Type B pancreatic cell (in vitro differentiated cells): Measurements from ENCODE around the gene IMMP2L. TPM values are rescaled to one million over a fixed set of nuclear protein-coding genes. Genes with fewer than 3 reads are reported as not detected.

Source experiments
- DNase-seq: peaks from one replicate; pipeline ENCODE4 v3.0.0; 2021; ENCODE audit warnings: mixed read lengths; ENCODE audit not compliant: unreplicated experiment; ENCODE audit errors: extremely low spot score
- H3K27ac Mint-ChIP-seq: 2 replicates; pipeline ENCODE4 v1.8.0; 2021; ENCODE audit warnings: mild to moderate bottlenecking, mixed read lengths
- H3K27me3 Mint-ChIP-seq: 2 replicates; pipeline ENCODE4 v1.8.0; 2021; ENCODE audit warnings: mixed read lengths
- H3K36me3 Mint-ChIP-seq: 2 replicates; pipeline ENCODE4 v1.8.0; 2021; ENCODE audit warnings: mixed read lengths
- H3K4me1 Mint-ChIP-seq: one replicate; pipeline ENCODE4 v1.8.0; 2021; ENCODE audit warnings: mixed read lengths; ENCODE audit not compliant: unreplicated experiment
- H3K4me3 Mint-ChIP-seq: 2 replicates; pipeline ENCODE4 v1.8.0; 2021; ENCODE audit warnings: mild to moderate bottlenecking, mixed read lengths
- H3K9me3 Mint-ChIP-seq: 2 replicates; pipeline ENCODE4 v1.8.0; 2021; ENCODE audit warnings: mixed read lengths
- total RNA-seq: library from RNA; stranded (reverse); gene quantifications from 2 replicates; pipeline ENCODE4 v1.2.1, GENCODE V29; 2021; ENCODE audit warnings: low replicate concordance
- TF ChIP-seq, protein P1 (sequence below): fragments of 200-600 bp; sonication (generic); conservative IDR thresholded peaks from 2 replicates; pipeline ENCODE4 v1.5.0; 2021; ENCODE audit warnings: antibody characterized with exemption, mild to moderate bottlenecking

IMMP2L gene
- total RNA-seq, 1 donor from 2014 or later = 23.0 TPM

DNA sequence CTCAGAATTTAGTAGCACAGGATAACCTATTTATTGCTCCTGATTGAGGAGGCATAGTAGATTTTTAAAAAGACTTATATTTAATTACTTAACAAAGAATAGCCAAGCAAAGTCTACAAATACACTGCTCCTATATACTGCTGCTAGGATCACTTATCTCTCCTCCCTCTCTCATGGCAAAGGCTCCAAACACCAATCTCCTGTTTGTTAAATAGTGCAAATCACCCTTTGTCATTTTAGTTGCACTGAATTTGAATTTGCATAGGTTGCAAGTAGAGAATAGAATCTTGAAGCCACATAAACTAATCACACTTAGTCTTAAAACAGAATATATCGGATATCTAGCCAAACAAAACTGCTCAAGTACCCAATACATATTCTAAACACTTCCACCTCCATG lies 690.4 kb downstream of the IMMP2L start:
- no peaks in the 10 kb centered on the region for H3K27me3 Mint-ChIP-seq
- TF ChIP-seq, protein P1, sequence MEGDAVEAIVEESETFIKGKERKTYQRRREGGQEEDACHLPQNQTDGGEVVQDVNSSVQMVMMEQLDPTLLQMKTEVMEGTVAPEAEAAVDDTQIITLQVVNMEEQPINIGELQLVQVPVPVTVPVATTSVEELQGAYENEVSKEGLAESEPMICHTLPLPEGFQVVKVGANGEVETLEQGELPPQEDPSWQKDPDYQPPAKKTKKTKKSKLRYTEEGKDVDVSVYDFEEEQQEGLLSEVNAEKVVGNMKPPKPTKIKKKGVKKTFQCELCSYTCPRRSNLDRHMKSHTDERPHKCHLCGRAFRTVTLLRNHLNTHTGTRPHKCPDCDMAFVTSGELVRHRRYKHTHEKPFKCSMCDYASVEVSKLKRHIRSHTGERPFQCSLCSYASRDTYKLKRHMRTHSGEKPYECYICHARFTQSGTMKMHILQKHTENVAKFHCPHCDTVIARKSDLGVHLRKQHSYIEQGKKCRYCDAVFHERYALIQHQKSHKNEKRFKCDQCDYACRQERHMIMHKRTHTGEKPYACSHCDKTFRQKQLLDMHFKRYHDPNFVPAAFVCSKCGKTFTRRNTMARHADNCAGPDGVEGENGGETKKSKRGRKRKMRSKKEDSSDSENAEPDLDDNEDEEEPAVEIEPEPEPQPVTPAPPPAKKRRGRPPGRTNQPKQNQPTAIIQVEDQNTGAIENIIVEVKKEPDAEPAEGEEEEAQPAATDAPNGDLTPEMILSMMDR = no peak
- H3K9me3 Mint-ChIP-seq = no peaks in the 10 kb centered on the region
- no peaks in the 10 kb centered on the region for H3K36me3 Mint-ChIP-seq
- H3K4me3 Mint-ChIP-seq = no peak overlapping the region
- H3K27ac Mint-ChIP-seq = no peak overlapping the region
- H3K4me1 Mint-ChIP-seq = no peaks in the 10 kb centered on the region
- no peak for DNase-seq

DNA sequence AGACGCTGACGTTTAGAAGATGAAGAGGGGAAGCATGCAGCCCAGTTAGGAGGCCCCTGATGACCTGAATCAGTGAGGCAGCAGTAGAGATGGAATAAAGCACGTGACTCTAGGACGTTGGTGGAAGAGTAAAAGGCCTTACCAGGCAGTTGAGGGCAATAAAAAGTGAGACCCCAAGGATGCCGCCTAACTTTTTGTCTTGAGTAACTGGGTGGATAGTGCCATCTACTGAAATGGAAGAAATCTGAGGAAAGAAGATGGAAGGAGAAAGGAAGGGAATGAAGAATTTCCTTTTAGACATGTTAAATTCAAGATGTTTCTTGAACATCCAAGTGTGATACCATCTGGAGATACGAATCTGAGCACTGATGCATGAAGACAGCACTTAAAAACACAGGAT lies 691.4 kb downstream of the IMMP2L start:
- H3K27ac Mint-ChIP-seq = no peak overlapping the region
- H3K4me3 Mint-ChIP-seq = no peak overlapping the region
- no peaks in the 10 kb centered on the region for H3K4me1 Mint-ChIP-seq
- no peaks in the 10 kb centered on the region for H3K36me3 Mint-ChIP-seq
- DNase-seq = no peak
- TF ChIP-seq, protein P1 = no peak
- no peaks in the 10 kb centered on the region for H3K27me3 Mint-ChIP-seq
- no peaks in the 10 kb centered on the region for H3K9me3 Mint-ChIP-seq

GRCh38 chr7:110868458-110868857 lies 693.8 kb downstream of the IMMP2L start:
- Mint-ChIP-seq H3K4me3 (no peak overlapping the region), H3K27me3 (no peaks in the 10 kb centered on the region), H3K36me3 (no peaks in the 10 kb centered on the region), H3K9me3 (no peaks in the 10 kb centered on the region), H3K4me1 (no peaks in the 10 kb centered on the region), H3K27ac (no peak overlapping the region)
- TF ChIP-seq, protein P1 = no peak
- DNase-seq = no peak

DNA sequence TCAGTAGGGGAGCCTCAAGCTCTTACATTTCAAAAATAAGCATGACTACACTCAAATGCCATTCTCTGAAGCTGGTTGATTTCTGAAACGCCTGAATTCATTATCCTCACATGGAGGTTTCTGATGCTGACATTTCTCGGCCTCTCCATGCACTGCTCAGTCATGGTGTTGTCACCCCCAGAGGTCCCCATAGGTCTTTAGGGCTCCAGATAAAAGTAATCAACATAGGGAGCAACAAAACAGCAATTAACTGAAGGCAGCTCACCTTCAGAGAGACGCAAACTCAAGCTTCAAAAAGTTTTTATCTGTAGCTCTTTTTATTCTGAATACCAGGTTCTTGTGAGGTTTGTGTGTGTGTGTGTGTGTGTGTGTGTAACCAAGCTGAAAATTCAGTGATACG lies 694.5 kb downstream of the IMMP2L start:
- no peaks in the 10 kb centered on the region for H3K4me1 Mint-ChIP-seq
- H3K4me3 Mint-ChIP-seq = no peak overlapping the region
- H3K36me3 Mint-ChIP-seq = no peaks in the 10 kb centered on the region
- H3K27me3 Mint-ChIP-seq = no peaks in the 10 kb centered on the region
- H3K27ac Mint-ChIP-seq = no peak overlapping the region
- TF ChIP-seq, protein P1 = no peak
- H3K9me3 Mint-ChIP-seq = no peaks in the 10 kb centered on the region
- no peak for DNase-seq

DNA sequence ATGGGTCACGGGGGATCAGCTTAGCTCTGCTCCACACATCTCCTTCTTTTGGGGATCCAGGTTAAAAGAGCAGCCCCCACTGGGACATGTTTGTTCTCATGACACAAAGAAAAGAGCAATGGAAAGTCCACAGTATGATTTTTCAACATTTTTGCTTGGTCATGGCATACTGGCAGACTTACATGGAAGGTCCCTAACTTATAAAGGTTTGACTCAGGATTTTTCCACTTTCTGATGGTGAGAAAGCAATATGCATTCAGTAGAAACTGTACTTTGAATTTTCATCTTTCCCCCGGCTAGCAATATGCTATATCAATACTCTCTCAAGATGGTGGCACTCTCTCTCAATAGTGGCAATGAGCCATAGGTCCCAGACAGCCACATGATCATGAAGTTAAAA lies 699.0 kb downstream of the IMMP2L start:
- Mint-ChIP-seq H3K4me3 (no peak overlapping the region), H3K9me3 (no peaks in the 10 kb centered on the region), H3K27me3 (no peaks in the 10 kb centered on the region), H3K4me1 (no peaks in the 10 kb centered on the region), H3K36me3 (no peaks in the 10 kb centered on the region), H3K27ac (no peak overlapping the region)
- TF ChIP-seq, protein P1 = no peak
- DNase-seq = no peak

DNA sequence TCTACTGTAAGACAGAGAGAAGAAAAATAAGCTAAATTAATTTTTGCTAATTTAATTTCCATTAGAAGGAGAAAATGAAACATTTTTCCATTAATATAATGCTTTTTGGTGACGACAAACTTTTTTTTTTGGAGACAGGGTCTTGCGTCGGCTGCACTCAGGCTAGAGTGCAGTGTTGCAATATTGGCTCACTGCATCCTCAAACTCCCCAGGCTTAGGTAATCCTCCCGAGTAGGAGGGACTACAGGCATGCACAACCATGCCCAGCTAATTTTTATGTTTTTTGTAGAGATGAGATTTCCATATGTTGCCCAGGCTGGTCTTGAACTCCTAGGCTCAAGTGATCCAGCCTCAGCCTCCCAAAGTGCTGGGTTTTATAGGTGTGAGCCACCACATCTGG lies 701.1 kb downstream of the IMMP2L start:
- Mint-ChIP-seq H3K36me3 (no peaks in the 10 kb centered on the region), H3K27me3 (no peaks in the 10 kb centered on the region), H3K4me3 (no peak overlapping the region), H3K4me1 (no peaks in the 10 kb centered on the region), H3K27ac (no peak overlapping the region), H3K9me3 (no peaks in the 10 kb centered on the region)
- no peak for DNase-seq
- TF ChIP-seq, protein P1 = no peak
